Measurements from ENCODE around the gene BMP2. TPM values are rescaled to one million over a fixed set of nuclear protein-coding genes. Genes with fewer than 3 reads are reported as not detected.

The BMP2 gene
- total RNA-seq, 1 experiment from 2014 or later: 6.6 TPM

- H3K14ac ChIP-seq (ENCODE audit: insufficient read depth, low read length): no peak overlapping the region
- Mint-ChIP-seq H3K9me3 (peaks cover 3 to 11% of the 10 kb centered on the region in 2 experiments; a peak in 4 of 5 replicates), H3K4me3 (no peak overlapping the region), H3K27ac (no peak overlapping the region; a peak in 1 of 7 replicates), H3K36me3 (ENCODE audit: insufficient read depth in 1 of 3, low read depth in 3 of 3) (peaks cover 0 to 29% (median 7%) of the 10 kb centered on the region in 3 experiments; a peak in 4 of 7 replicates), H3K4me1 (peaks cover 6 to 19% of the 10 kb centered on the region in 2 experiments), H3K27me3 (ENCODE audit: low read depth) (no peaks in the 10 kb centered on the region)
- H3K9me3 ChIP-seq (ENCODE audit: control insufficient read depth, low read depth, low read length): no peaks in the 10 kb centered on the region
- H3K23ac ChIP-seq (ENCODE audit: insufficient read length, low read depth, low read length): no peak overlapping the region
- no peak overlapping the region for H2BK120ac ChIP-seq (ENCODE audit: low read depth, low read length, poor library complexity, severe bottlenecking)
- H3K4me2 ChIP-seq (ENCODE audit: insufficient read depth, insufficient read length, low read length): no peak overlapping the region
- no peak for TF ChIP-seq CTCF (conservative IDR thresholded peaks at IDR 0.05)
- no peak overlapping the region for H3K4ac ChIP-seq (ENCODE audit: low read depth, low read length)
- WGBS (ENCODE audit: extremely low coverage, insufficient read length, low lambda C conversion rate): no CpG with 5 or more reads among the region's 4 CpGs
- no peak overlapping the region for H2BK20ac ChIP-seq (ENCODE audit: low read depth, low read length, poor library complexity, severe bottlenecking)
- H3K9ac ChIP-seq (ENCODE audit: extremely low read depth, insufficient read length, low read length): no peak overlapping the region
- H4K91ac ChIP-seq (ENCODE audit: insufficient read length, low read depth, low read length): no peak overlapping the region
- no peak overlapping the region for H2BK5ac ChIP-seq (ENCODE audit: insufficient read length, low read length)
- H3K27ac ChIP-seq (ENCODE audit: insufficient read length, low read depth, low read length): no peak overlapping the region
- H3K18ac ChIP-seq (ENCODE audit: insufficient read length, low read depth, low read length): no peak overlapping the region
- no peaks in the 10 kb centered on the region for H3K79me1 ChIP-seq (ENCODE audit: insufficient read depth, low read depth, low read length, poor library complexity, severe bottlenecking)
- DNase-seq: no peak
- no peak overlapping the region for H3K56ac ChIP-seq (ENCODE audit: insufficient read length, low read depth, low read length)
- no peak overlapping the region for H2AK5ac ChIP-seq (ENCODE audit: insufficient read length, low read length)
- H3K4me1 ChIP-seq (ENCODE audit: insufficient read depth, low read length): no peaks in the 10 kb centered on the region
- no peak overlapping the region for H2AFZ ChIP-seq (ENCODE audit: low read length)
- no peaks in the 10 kb centered on the region for H3K79me2 ChIP-seq (ENCODE audit: insufficient read depth, low read length)
- H4K8ac ChIP-seq (replicated peaks; ENCODE audit: insufficient read length, low read depth, low read length): no peak overlapping the region
- H2BK15ac ChIP-seq (ENCODE audit: low read depth, low read length): no peak overlapping the region
- H4K20me1 ChIP-seq (ENCODE audit: control insufficient read depth, insufficient read depth, insufficient read length): no peaks in the 10 kb centered on the region
- H2BK12ac ChIP-seq (ENCODE audit: insufficient read length, low read depth, low read length): no peak overlapping the region
- no peak overlapping the region for H3T11ph ChIP-seq (ENCODE audit: low read length)
- no peak overlapping the region for H4K5ac ChIP-seq (ENCODE audit: insufficient read length, low read depth, low read length)
- H3K27me3 ChIP-seq (ENCODE audit: insufficient read depth, low read length): no peaks in the 10 kb centered on the region
- H3K23me2 ChIP-seq (ENCODE audit: insufficient read length, low read depth, low read length, poor library complexity, severe bottlenecking): no peaks in the 10 kb centered on the region
Measured at GRCh38 chr20:6756693-6757595, 10.5 kb upstream of the BMP2 start.
